ENCODE results near the gene RUBCNL. TPM values are rescaled to one million over a fixed set of nuclear protein-coding genes. Genes with fewer than 3 reads are reported as not detected.
A peak's percentile ranks its signal among the peaks of the same experiment; 100 is the strongest.
"Not testable (repeated sequence)": the region's sequence is repeated elsewhere in the genome, so short reads cannot be mapped to it uniquely, and the experiment has no call there.

RUBCNL gene
- total RNA-seq, 1 donor from 2014 or later, result 1.7 TPM

- DNase-seq (ENCODE audit: extremely low spot score in 2 of 2), result no peak
- no peaks in the 10 kb centered on the region for H3K27me3 ChIP-seq
- H3K27ac ChIP-seq, result no peak overlapping the region
- H3K36me3 ChIP-seq, result no peaks in the 10 kb centered on the region
- no peaks in the 10 kb centered on the region for H3K9me3 ChIP-seq
- peaks cover 4% of the 10 kb centered on the region for H3K4me1 ChIP-seq
- intact Hi-C loops (cut with DNase I), result no loop called here
- H3K4me3 ChIP-seq, result no peak overlapping the region
- no peak for TF ChIP-seq POLR2A (IDR thresholded peaks at IDR 0.05)
- TF ChIP-seq POLR2AphosphoS5 (IDR thresholded peaks at IDR 0.05; ENCODE audit: insufficient read depth in 1 of 2, low read depth in 1 of 2), result no peak
Measured at GRCh38 chr13:46374710-46375109, 12.3 kb downstream of the RUBCNL start.

DNA sequence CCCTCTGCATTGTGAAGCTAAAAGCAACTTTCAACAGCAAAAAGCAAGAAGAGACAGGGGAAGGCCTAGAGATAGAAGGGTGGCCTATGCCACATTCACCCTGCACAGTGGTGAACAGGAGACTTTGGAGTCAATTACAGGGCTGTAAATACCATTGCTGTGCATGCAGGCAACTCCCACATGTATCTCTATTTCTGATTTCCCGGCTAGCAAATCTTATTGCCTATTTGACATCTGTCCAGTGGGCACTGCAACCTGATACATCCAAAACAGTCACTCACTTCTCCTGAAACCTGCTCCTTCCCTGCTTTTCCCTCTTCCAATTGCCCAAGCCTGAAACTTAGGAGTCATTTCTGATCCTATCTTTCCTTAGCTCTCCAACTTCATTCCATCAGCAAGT lies 13.4 kb downstream of the RUBCNL start:
- no peak for DNase-seq (ENCODE audit: extremely low spot score in 2 of 2)
- Histone ChIP-seq H3K4me3 (no peak overlapping the region), H3K27ac (peak overlapping the region; percentile 23), H3K27me3 (no peaks in the 10 kb centered on the region), H3K4me1 (peaks cover 15% of the 10 kb centered on the region), H3K9me3 (no peaks in the 10 kb centered on the region), H3K36me3 (no peaks in the 10 kb centered on the region)
- TF ChIP-seq POLR2AphosphoS5 (IDR thresholded peaks at IDR 0.05; ENCODE audit: insufficient read depth in 1 of 2, low read depth in 1 of 2) (no peak), POLR2A (IDR thresholded peaks at IDR 0.05) (no peak), CTCF (IDR thresholded peaks at IDR 0.05) (no peak)
- intact Hi-C loops (cut with DNase I), result no loop called here

DNA sequence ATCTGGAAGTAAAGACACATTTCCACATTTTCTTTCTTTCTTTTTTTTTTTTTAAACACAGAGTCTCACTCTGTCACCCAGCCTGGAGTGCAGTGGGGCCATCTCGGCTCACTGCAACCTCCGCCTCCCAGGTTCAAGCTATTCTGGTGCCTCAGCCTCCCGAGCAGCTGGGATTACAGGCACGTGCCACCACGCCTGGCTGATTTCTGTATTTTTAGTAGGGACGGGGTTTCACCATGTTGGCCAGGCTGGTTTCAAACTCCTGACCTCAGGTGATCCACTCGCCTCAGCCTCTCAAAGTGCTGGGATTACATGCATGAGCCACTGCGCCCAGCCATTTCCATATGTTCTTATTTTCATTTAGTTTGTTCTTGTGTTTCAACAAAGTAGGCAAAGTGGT lies 14.1 kb downstream of the RUBCNL start:
- H3K4me3 ChIP-seq; H3K9me3 ChIP-seq; DNase-seq (ENCODE audit: extremely low spot score in 2 of 2); H3K27me3 ChIP-seq; H3K27ac ChIP-seq; intact Hi-C loops (cut with DNase I); H3K36me3 ChIP-seq: not testable (repeated sequence)
- H3K4me1 ChIP-seq, result peaks cover 17% of the 10 kb centered on the region

DNA sequence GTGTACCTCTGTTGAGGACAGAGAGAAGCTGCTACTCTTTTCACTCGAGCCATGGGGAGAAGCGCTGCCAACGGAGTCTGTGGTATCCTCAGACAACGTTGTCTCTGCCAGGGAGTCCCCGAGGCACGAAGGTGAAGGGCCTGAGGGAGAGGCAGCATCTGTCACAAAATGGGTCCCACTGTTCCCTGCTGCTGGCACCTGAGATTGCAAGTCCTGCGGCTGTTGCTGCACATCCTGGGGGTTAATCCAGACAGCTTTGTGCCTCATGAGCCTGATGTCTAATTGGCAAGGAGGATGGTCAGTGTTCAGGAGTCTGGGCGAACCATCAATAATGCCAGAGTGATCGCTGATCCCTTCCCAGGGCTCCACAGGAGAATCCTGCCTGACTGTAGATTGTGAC lies 15.0 kb downstream of the RUBCNL start:
- TF ChIP-seq CTCF (IDR thresholded peaks at IDR 0.05) (no peak), POLR2AphosphoS5 (IDR thresholded peaks at IDR 0.05; ENCODE audit: insufficient read depth in 1 of 2, low read depth in 1 of 2) (no peak), POLR2A (IDR thresholded peaks at IDR 0.05) (no peak)
- intact Hi-C loops (cut with DNase I), result no loop called here
- Histone ChIP-seq H3K27me3 (no peaks in the 10 kb centered on the region), H3K27ac (no peak overlapping the region), H3K9me3 (no peaks in the 10 kb centered on the region), H3K36me3 (no peaks in the 10 kb centered on the region), H3K4me1 (peaks cover 17% of the 10 kb centered on the region), H3K4me3 (no peak overlapping the region)
- no peak for DNase-seq (ENCODE audit: extremely low spot score in 2 of 2)

DNA sequence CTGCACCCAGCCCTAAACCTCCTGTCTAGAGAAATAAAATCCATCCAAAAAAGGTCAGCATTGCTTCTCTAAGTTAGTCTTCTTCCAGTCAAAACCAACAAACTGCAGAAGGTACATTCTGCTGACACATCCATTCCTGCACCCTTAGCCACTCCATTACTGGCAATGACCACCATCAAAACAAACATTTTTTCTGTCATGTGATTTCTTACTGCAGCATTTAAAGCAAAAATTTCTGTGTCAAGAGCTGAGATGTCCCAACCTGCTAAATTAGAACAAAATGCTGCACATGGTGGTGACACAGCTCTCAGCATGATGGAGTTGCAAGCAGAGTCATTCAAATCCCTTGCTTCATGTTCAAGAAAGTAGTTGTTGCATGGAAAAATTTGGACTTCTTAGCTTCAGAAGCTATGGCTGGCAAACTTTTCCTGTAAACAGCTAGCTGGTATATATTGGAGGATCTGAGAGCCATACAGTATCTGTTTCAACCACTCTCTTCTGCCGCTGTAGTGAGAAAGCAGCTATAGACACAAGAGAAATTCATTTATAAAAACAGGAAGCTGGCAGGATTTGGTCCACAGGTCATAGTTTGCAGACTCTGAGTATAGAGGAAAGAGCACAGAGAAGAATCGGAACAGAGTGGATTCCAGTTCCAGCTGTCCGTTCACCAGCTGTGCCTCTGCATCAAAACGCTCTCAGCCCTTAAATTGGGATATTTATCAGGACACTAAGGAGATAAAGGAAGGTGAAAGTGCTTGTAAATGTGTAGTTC lies 17.4 kb downstream of the RUBCNL start:
- H3K4me1 ChIP-seq, result peaks cover 17% of the 10 kb centered on the region
- no peaks in the 10 kb centered on the region for H3K27me3 ChIP-seq
- intact Hi-C loops (cut with DNase I), result no loop called here
- no peak overlapping the region for H3K4me3 ChIP-seq
- H3K9me3 ChIP-seq, result no peaks in the 10 kb centered on the region
- TF ChIP-seq POLR2AphosphoS5 (IDR thresholded peaks at IDR 0.05; ENCODE audit: insufficient read depth in 1 of 2, low read depth in 1 of 2) (peak in 1 of 2 donors; percentile 25), POLR2A (IDR thresholded peaks at IDR 0.05) (no peak)
- peak overlapping the region; percentile 76 for H3K27ac ChIP-seq
- H3K36me3 ChIP-seq, result no peaks in the 10 kb centered on the region
- no peak for DNase-seq (ENCODE audit: extremely low spot score in 2 of 2)

DNA sequence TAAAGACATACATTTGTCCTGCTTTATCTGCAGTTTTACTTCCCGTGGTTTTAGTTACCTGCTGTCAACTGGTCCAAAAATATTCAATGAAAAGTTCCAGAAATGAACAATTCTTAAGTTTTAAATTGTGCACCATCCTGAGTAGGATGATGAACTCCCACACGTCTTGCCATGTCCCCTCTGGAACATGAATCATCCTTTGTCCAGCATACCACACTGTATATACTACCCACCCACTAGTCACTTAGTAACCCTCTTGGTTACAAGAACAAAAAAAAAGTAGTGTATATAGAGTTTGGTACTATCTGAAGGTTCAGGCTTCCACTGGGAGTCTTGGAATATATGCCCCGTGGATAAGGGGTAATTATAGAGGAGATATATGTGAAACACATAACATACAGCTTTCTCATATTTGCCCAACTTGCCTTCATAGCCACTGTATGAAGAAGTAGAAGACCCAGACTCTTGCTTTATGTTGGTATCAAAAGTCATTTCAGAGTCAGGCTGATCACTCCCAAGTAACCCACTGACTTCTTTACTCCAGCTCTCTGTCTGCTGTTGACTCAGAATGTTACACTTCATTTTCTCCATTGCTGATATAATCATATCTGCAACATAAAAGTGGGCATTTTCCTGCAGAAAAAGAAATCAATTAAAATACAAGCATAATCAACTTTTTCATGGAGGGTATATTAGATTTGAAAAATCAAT lies 19.3 kb downstream of the RUBCNL start:
- DNase-seq (ENCODE audit: extremely low spot score in 2 of 2), result no peak
- Histone ChIP-seq H3K27me3 (no peaks in the 10 kb centered on the region), H3K4me3 (no peak overlapping the region), H3K27ac (no peak overlapping the region), H3K4me1 (peaks cover 13% of the 10 kb centered on the region), H3K36me3 (no peaks in the 10 kb centered on the region), H3K9me3 (no peaks in the 10 kb centered on the region)
- intact Hi-C loops (cut with DNase I), result no loop called here
- TF ChIP-seq POLR2A (IDR thresholded peaks at IDR 0.05) (no peak), CTCF (IDR thresholded peaks at IDR 0.05) (no peak)
